Suprapubic skin (tissue), 4 donors: ENCODE measurements around the gene ADAP2. TPM values are rescaled to one million over a fixed set of nuclear protein-coding genes. Genes with fewer than 3 reads are reported as not detected.
"Not testable (repeated sequence)": the region's sequence is repeated elsewhere in the genome, so short reads cannot be mapped to it uniquely, and the experiment has no call there.

Experiments
- DNase-seq, 2 donors: peaks; one replicate each; pipeline ENCODE4 v3.0.0-alpha.2; 2019; ENCODE audit warnings: low spot score in 2 of 2
- H3K27ac ChIP-seq: fragments of 200-600 bp; sonication (generic); one replicate; pipeline ENCODE4 v1.5.1; 2019
- H3K27me3 ChIP-seq: fragments of 200-600 bp; sonication (generic); one replicate; pipeline ENCODE4 v1.5.1; 2019
- H3K36me3 ChIP-seq: fragments of 200-600 bp; sonication (generic); one replicate; pipeline ENCODE4 v1.5.1; 2019
- H3K4me1 ChIP-seq: fragments of 200-600 bp; sonication (generic); one replicate; pipeline ENCODE4 v1.5.1; 2019
- H3K4me3 ChIP-seq: fragments of 200-600 bp; sonication (generic); one replicate; pipeline ENCODE4 v1.5.1; 2019; ENCODE audit warnings: mild to moderate bottlenecking
- H3K9me3 ChIP-seq: fragments of 200-600 bp; sonication (generic); one replicate; pipeline ENCODE4 v1.5.1; 2019
- CTCF ChIP-seq, 2 donors: fragments of 200-600 bp in 1 of 2; fragments of 450-650 bp in 1 of 2; sonication (generic) in 1 of 2; IDR thresholded peaks; one replicate each; pipeline ENCODE4 v1.5.1; 2016 to 2019; ENCODE audit warnings: antibody characterized with exemption in 2 of 2, mild to moderate bottlenecking in 1 of 2, moderate library complexity in 1 of 2
- EP300 ChIP-seq: sonication (generic); formaldehyde crosslinking; IDR thresholded peaks from one replicate; pipeline ENCODE4 v1.6.1; 2017; ENCODE audit warnings: antibody characterized with exemption
- POLR2A ChIP-seq, 2 donors: fragments of 450-650 bp; IDR thresholded peaks; one replicate each; pipeline ENCODE4 v1.6.1; 2017; ENCODE audit warnings: antibody characterized with exemption in 2 of 2, mild to moderate bottlenecking in 2 of 2, moderate library complexity in 2 of 2
- POLR2AphosphoS5 ChIP-seq, 3 donors: sonication (generic); formaldehyde crosslinking; IDR thresholded peaks; one replicate each; pipeline ENCODE4 v1.6.1; 2017; ENCODE audit warnings: antibody characterized with exemption in 3 of 3
- WGBS: methylation state at CpG from one replicate; pipeline ENCODE4 v1.1.5; 2018; 5-methylcytosine and 5-hydroxymethylcytosine counted together
- total RNA-seq, 4 donors: library from RNA; depleted of rRNA; stranded (reverse); fragments of >200 nt; gene quantifications; one replicate each; pipeline ENCODE4 v1.1.0, GENCODE V29; 2016

The ADAP2 gene
- total RNA-seq, 4 donors from 2014 or later, result 9.1 to 22.5 (median 17.7) TPM

DNA sequence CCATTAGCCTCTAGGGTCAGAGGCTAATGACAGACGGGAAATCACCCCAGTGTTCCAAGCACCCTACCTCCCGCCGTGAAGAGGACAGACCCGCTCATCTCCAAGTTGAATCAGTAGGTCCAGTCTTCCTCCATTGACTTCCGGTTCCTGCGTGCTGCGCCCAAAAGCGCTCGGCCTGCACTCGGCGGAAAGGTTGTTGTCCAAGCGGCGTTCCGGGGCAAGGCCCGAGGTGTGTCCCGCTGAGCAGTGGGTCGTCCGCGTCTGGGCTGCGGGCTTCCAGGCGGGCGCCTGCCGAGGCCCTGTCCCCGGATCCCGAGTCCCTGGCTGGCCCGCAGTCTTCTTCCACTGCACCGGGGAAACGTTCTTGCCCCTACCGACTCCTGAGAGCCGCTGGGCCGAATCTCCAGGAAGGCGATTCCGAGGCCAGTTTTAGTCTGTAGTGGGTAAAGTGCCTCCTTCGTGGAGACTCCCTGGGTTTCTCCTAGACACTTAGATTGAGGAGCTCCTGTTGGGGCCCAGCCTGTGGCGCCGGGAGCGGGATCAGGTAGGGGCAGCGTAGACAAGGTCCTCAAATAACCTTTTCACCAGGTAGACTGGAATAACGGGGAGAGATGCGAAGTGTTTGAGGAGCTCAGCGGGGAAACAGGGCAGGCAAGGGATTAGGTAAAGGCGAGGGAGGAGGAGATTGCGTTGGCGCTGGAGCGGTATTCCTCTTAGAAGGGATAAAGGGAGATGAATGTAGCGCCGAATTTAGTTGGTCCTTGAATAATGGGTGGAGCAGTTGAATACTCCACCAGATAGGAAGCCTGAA, 15.4 kb upstream of the ADAP2 start, which contains the start of gene TEFM:
TEFM (minus strand) TSS at position 138 of the 811 bp plus-strand sequence; CDS start at position 98, 40 bp downstream.
- peak within 1 kb of the TSS; percentile 91 for H3K27ac ChIP-seq
- no peaks in the 10 kb centered on the region for H3K9me3 ChIP-seq
- peak within 1 kb of the TSS; percentile 88 for H3K4me3 ChIP-seq
- under 1% methylated on average over 43 of the region's 47 CpGs for WGBS
- no peak for TF ChIP-seq POLR2A (IDR thresholded peaks at IDR 0.05)
- TF ChIP-seq CTCF (IDR thresholded peaks at IDR 0.05), result no peak
- TF ChIP-seq POLR2AphosphoS5 (IDR thresholded peaks at IDR 0.05), result peak in 2 of 3 donors; percentile 52 to 91
- peaks cover 20% of the 10 kb centered on the region for H3K4me1 ChIP-seq
- no peaks in the 10 kb centered on the region for H3K27me3 ChIP-seq
- H3K36me3 ChIP-seq, result peaks cover 12% of the 10 kb centered on the region
- peak; percentile 92 to 95 for DNase-seq

- H3K27me3 ChIP-seq, result no peaks in the 10 kb centered on the region
- no peaks in the 10 kb centered on the region for H3K9me3 ChIP-seq
- no peak overlapping the region for H3K27ac ChIP-seq
- DNase-seq, result no peak
- WGBS, result 86% methylated on average over 3 of the region's 3 CpGs
- H3K4me3 ChIP-seq, result no peak overlapping the region
- H3K36me3 ChIP-seq, result no peaks in the 10 kb centered on the region
- peaks cover 20% of the 10 kb centered on the region for H3K4me1 ChIP-seq
- no peak for TF ChIP-seq POLR2A (IDR thresholded peaks at IDR 0.05)
- TF ChIP-seq CTCF (IDR thresholded peaks at IDR 0.05), result no peak
- no peak for TF ChIP-seq EP300
- TF ChIP-seq POLR2AphosphoS5 (IDR thresholded peaks at IDR 0.05), result no peak
These were observed 12.9 kb upstream of the ADAP2 start for GRCh38 chr17:30908717-30909420.

DNA sequence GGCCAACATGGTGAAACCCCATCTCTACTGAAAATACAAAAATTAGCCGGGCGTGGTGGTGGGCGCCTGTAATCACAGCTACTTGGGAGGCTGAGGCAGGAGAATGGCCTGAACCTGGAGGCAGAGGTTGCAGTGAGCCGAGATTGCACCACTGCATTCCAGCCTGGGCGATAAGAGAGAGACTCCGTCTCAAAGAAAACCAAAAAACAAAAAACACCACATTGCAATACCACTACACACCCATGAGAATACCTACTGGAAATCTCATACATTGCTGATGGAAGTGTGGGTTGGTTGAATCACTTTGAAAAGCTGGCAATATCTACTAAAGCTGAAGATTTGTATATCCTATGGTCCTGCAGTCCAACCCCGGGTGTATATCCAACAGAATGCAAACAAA, 11.6 kb upstream of the ADAP2 start:
- H3K4me3 ChIP-seq, H3K27ac ChIP-seq, H3K27me3 ChIP-seq, H3K36me3 ChIP-seq, H3K9me3 ChIP-seq, DNase-seq: not testable (repeated sequence)
- 92% methylated on average over 7 of the region's 7 CpGs for WGBS
- H3K4me1 ChIP-seq, result peaks cover 14% of the 10 kb centered on the region

DNA sequence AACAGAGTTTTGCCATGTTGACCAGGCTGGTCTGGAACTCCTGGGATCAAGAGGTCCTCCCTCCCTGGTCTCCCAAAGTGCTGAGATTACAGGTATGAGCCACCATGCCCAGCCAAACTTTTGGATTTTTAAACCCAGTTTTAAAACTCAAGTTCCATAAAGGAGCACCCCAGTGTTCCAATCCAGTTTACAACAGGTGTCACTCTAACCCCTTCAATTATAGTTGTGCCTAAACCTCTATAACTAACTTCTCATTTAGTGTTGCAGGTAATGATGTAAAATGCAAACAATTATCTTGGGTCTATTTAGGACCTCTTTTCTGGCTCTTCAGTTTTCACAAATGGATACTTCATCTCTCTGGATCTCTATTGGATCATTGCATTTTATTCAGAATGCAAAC, 7.8 kb upstream of the ADAP2 start:
- TF ChIP-seq CTCF (IDR thresholded peaks at IDR 0.05) (no peak), POLR2AphosphoS5 (IDR thresholded peaks at IDR 0.05) (no peak), EP300 (no peak), POLR2A (IDR thresholded peaks at IDR 0.05) (no peak)
- DNase-seq, result no peak
- H3K4me1 ChIP-seq, result no peaks in the 10 kb centered on the region
- H3K27me3 ChIP-seq, result no peaks in the 10 kb centered on the region
- no peaks in the 10 kb centered on the region for H3K9me3 ChIP-seq
- H3K36me3 ChIP-seq, result no peaks in the 10 kb centered on the region
- no peak overlapping the region for H3K4me3 ChIP-seq
- no peak overlapping the region for H3K27ac ChIP-seq

- Histone ChIP-seq H3K4me1 (peaks cover 7% of the 10 kb centered on the region), H3K27ac (no peak overlapping the region), H3K36me3 (no peaks in the 10 kb centered on the region), H3K27me3 (no peaks in the 10 kb centered on the region), H3K9me3 (no peaks in the 10 kb centered on the region), H3K4me3 (no peak overlapping the region)
- no peak for DNase-seq
- TF ChIP-seq POLR2A (IDR thresholded peaks at IDR 0.05) (no peak), CTCF (IDR thresholded peaks at IDR 0.05) (no peak), POLR2AphosphoS5 (IDR thresholded peaks at IDR 0.05) (no peak), EP300 (no peak)
- WGBS, result 76% methylated on average over 5 of the region's 5 CpGs
These were observed 5.7 kb upstream of the ADAP2 start for GRCh38 chr17:30915833-30916611.
